ENCODE measurements around the gene CLMN. TPM values are rescaled to one million over a fixed set of nuclear protein-coding genes. Genes with fewer than 3 reads are reported as not detected.

CLMN gene
- total RNA-seq, 1 experiment from 2014 or later = 33.4 TPM

GRCh38 chr14:95150910-95151309 lies 168.8 kb downstream of the CLMN start:
- intact Hi-C loops (cut with micrococcal nuclease) = loop anchor here (10.0 kb wide), 1 partner anchor 384 kb away; the partner anchor contains the start of gene GLRX5
- Histone ChIP-seq H3K36me3 (ENCODE audit: control insufficient read depth in 1 of 2, insufficient read depth in 2 of 2, low read length in 2 of 2) (no peaks in the 10 kb centered on the region), H3K9ac (ENCODE audit: low read length) (no peak overlapping the region), H2AFZ (ENCODE audit: low read depth, low read length, poor library complexity, severe bottlenecking) (no peak overlapping the region), H3K4me1 (ENCODE audit: control insufficient read depth in 1 of 2, insufficient read depth in 2 of 2, low read length in 2 of 2) (peaks cover 6 to 7% of the 10 kb centered on the region in 2 experiments; a peak in 3 of 4 replicates), H3K4me2 (ENCODE audit: low read length) (no peak overlapping the region), H4K20me1 (ENCODE audit: insufficient read depth) (peaks cover 7% of the 10 kb centered on the region; the same call in 1 of the 2 replicates), H3K27ac (ENCODE audit: low read depth, low read length) (no peak overlapping the region), H3K4me3 (replicated peaks in 1 of 2; ENCODE audit: low read depth in 1 of 2, low read length in 2 of 2) (no peak overlapping the region), H3K79me2 (ENCODE audit: insufficient read depth, low read length) (peaks cover 100% of the 10 kb centered on the region), H3K9me3 (ENCODE audit: control insufficient read depth in 1 of 2, insufficient read depth in 1 of 2, low read depth in 1 of 2, low read length in 2 of 2) (no peaks in the 10 kb centered on the region), H3K9me2 (ENCODE audit: insufficient read depth) (no peaks in the 10 kb centered on the region), H3K27me3 (ENCODE audit: insufficient read depth, low read length) (no peaks in the 10 kb centered on the region)
- ChIA-PET POLR2A (no interaction called here), RAD21 (ENCODE audit: low non-redundant PET in 1 of 2, low total read pairs in 2 of 2, uncharacterized antibody in 2 of 2, unreplicated experiment in 2 of 2) (no interaction called here), CTCF (no interaction called here)
- ATAC-seq (no peak), DNase-seq (ENCODE audit: low read depth, low spot score) (no peak)
- BruUV-seq (replicated peaks) = no TSS peak
- TF ChIP-seq ZFX (IDR thresholded peaks at IDR 0.05) (no peak), CBX3 (IDR thresholded peaks at IDR 0.05; ENCODE audit: low read depth) (no peak)

- Histone ChIP-seq H3K79me2 (ENCODE audit: insufficient read depth, low read length) (peaks cover 100% of the 10 kb centered on the region), H3K36me3 (ENCODE audit: control insufficient read depth in 1 of 2, insufficient read depth in 2 of 2, low read length in 2 of 2) (no peaks in the 10 kb centered on the region), H3K27me3 (ENCODE audit: insufficient read depth, low read length) (no peaks in the 10 kb centered on the region), H3K9ac (ENCODE audit: low read length) (no peak overlapping the region), H3K9me2 (ENCODE audit: insufficient read depth) (no peaks in the 10 kb centered on the region), H3K27ac (ENCODE audit: low read depth, low read length) (no peak overlapping the region), H3K4me2 (ENCODE audit: low read length) (no peak overlapping the region), H4K20me1 (ENCODE audit: insufficient read depth) (peaks cover 9% of the 10 kb centered on the region; the same call in 1 of the 2 replicates), H2AFZ (ENCODE audit: low read depth, low read length, poor library complexity, severe bottlenecking) (no peak overlapping the region), H3K4me1 (ENCODE audit: control insufficient read depth in 1 of 2, insufficient read depth in 2 of 2, low read length in 2 of 2) (0 out of 4 replicates have a peak, but pooled peaks cover 0 to 3% of the 10 kb centered on the region in 2 experiments), H3K9me3 (ENCODE audit: control insufficient read depth in 1 of 2, insufficient read depth in 1 of 2, low read depth in 1 of 2, low read length in 2 of 2) (no peaks in the 10 kb centered on the region; a peak in 1 of 4 replicates), H3K4me3 (replicated peaks in 1 of 2; ENCODE audit: low read depth in 1 of 2, low read length in 2 of 2) (no peak overlapping the region)
- no TSS peak for BruUV-seq (replicated peaks)
- TF ChIP-seq ZNF274 (IDR thresholded peaks at IDR 0.05; ENCODE audit: low read depth, low read length) (no peak), EGR1 (IDR thresholded peaks at IDR 0.05; ENCODE audit: low read depth) (no peak), SRF (IDR thresholded peaks at IDR 0.05; ENCODE audit: low read depth) (no peak), CTCF (IDR thresholded peaks at IDR 0.05 in 2 of 3, conservative IDR thresholded peaks at IDR 0.05 in 1 of 3; ENCODE audit: borderline replicate concordance in 1 of 3, insufficient read depth in 1 of 3, low read depth in 2 of 3, low read length in 2 of 3) (no peak), JUND (IDR thresholded peaks at IDR 0.05) (no peak), CEBPB (IDR thresholded peaks at IDR 0.05; ENCODE audit: low read depth) (no peak), RAD21 (IDR thresholded peaks at IDR 0.05; ENCODE audit: low read depth) (no peak), POLR2AphosphoS5 (IDR thresholded peaks at IDR 0.05; ENCODE audit: low read depth, low read length) (no peak), EZH2phosphoT487 (IDR thresholded peaks at IDR 0.05; ENCODE audit: borderline replicate concordance) (no peak), ATF3 (IDR thresholded peaks at IDR 0.05) (no peak), ELF1 (IDR thresholded peaks at IDR 0.05; ENCODE audit: borderline replicate concordance, low read depth) (no peak)
- TF ChIP-seq, protein P1, sequence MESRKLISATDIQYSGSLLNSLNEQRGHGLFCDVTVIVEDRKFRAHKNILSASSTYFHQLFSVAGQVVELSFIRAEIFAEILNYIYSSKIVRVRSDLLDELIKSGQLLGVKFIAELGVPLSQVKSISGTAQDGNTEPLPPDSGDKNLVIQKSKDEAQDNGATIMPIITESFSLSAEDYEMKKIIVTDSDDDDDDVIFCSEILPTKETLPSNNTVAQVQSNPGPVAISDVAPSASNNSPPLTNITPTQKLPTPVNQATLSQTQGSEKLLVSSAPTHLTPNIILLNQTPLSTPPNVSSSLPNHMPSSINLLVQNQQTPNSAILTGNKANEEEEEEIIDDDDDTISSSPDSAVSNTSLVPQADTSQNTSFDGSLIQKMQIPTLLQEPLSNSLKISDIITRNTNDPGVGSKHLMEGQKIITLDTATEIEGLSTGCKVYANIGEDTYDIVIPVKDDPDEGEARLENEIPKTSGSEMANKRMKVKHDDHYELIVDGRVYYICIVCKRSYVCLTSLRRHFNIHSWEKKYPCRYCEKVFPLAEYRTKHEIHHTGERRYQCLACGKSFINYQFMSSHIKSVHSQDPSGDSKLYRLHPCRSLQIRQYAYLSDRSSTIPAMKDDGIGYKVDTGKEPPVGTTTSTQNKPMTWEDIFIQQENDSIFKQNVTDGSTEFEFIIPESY (IDR thresholded peaks at IDR 0.05; ENCODE audit: extremely low read depth, insufficient replicate concordance, low read length) = no peak
- TF ChIP-seq, protein P2, sequence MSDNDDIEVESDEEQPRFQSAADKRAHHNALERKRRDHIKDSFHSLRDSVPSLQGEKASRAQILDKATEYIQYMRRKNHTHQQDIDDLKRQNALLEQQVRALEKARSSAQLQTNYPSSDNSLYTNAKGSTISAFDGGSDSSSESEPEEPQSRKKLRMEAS (IDR thresholded peaks at IDR 0.05) = no peak
- POLR2A ChIA-PET = no interaction called here
- intact Hi-C loops (cut with micrococcal nuclease) = no loop called here
- CTCF ChIA-PET = no interaction called here
- DNase-seq (ENCODE audit: low read depth, low spot score) (no peak), ATAC-seq (no peak)
- RAD21 ChIA-PET (ENCODE audit: low non-redundant PET in 1 of 2, low total read pairs in 2 of 2, uncharacterized antibody in 2 of 2, unreplicated experiment in 2 of 2) = interaction anchor here in 1 of 2 experiments (0.7 kb wide), 1 partner anchor 8 kb away, joined by 3 read pairs; the partner anchor contains the start of gene DICER1
These were observed 170.3 kb downstream of the CLMN start for GRCh38 chr14:95149441-95149840.
